IPS-18c (cell line): Measurements from ENCODE around the gene PXN.
"Not testable (repeated sequence)": the region's sequence is repeated elsewhere in the genome, so short reads cannot be mapped to it uniquely, and the experiment has no call there.

Experiments
- H3K4me3 ChIP-seq: 2 replicates; pipeline ENCODE4 v1.7.0; 2013; ENCODE audit warnings: low read depth, mild to moderate bottlenecking, low read length, moderate library complexity; ENCODE audit not compliant: insufficient read depth
- H3K9me3 ChIP-seq: one replicate; pipeline ENCODE4 v1.6.1; 2013; ENCODE audit warnings: mild to moderate bottlenecking, low read length, moderate library complexity; ENCODE audit not compliant: control insufficient read depth, insufficient read depth

The PXN gene

DNA sequence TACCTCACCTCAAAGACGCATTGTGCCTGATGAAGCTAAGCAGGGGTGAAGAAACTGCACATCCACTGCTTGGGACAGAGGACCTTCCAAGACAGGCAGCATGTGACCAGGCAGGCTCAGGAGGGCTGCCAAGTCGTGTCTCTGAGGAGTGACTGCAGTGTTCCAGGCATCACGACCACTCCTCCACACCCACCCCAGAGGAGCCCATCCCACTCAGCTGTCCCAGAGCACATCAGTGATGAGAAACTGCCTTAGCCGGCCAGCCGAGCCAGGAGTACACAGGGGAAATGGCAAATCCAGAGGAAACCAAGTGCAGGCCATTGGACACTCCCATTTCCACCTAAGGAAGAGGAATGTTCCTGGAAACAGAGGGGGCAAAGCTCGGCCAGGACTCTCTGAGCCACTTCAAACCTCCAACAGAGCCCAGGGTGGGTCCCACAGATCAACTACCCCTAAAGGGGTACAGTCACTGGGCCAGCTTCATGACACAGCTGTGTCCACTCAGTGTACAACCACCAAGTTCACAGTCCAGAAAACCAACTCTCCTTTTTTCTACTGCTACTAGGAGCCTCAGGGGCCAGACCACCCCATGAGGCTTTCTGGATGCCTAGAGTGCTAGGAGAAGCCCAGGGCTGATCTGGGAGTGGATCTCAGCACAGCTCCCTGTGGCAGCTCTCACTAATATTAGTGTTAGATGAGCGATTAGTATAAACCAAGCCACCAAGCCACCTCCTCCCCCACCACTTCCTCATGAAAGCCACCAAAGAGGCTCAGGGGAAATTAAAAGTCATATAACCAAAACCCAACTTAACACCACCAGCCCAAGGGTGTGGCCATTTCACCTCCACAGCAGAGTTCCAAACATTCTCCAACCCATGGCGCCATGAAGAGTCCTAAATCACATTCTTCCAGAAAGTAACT lies 15.4 kb downstream of the PXN start:
- H3K9me3 ChIP-seq = no peaks in the 10 kb centered on the region
- H3K4me3 ChIP-seq = no peak overlapping the region

DNA sequence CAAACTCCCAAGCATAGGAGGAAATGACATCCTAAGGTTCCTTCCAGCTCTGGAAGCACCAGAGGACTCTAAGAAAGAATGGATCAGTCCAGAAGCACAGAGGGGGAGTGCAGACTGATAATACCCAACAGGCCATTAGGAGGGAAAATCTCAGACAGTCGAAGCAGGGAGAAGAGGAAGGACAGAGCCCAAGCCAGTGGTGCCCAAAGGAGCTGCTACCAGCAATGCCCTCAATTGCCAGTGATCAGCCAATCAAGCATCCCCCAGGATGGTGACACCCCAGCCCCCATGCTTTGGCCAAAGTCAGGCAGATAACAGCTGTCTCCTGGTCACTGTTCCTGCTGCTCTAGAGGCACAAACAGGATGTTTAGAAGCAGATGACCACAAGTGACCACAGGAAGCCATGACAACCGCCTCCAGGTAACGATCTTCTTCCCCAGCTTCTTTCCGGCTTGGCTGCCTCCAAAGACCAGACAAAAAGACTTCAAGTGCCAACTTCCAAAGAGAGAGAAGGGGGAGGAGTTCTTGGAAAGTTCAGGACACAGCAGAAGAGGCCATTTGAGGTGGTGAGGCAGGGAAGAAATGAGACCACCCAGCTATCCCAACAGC lies 16.2 kb downstream of the PXN start:
- H3K4me3 ChIP-seq = no peak overlapping the region
- H3K9me3 ChIP-seq = no peaks in the 10 kb centered on the region

DNA sequence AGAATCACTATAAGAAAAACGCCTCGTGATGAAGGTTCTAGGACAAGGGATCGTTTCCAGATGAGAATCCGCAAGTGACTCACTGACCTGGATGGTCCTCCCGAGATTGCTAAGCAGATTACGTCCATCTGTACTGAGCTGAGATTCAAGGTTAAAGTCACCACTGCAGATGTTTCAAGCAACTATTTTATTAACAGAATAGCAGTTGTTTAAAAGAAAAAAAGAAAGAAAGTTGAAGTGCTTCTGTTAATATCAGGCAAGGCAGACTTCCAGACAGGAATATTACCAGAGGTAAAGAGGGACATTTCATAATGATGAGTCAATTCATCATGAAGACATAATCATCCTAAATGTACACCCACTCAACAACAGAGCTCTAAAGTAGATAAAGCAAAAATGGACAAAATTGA lies 17.9 kb downstream of the PXN start:
- no peaks in the 10 kb centered on the region for H3K9me3 ChIP-seq
- no peak overlapping the region for H3K4me3 ChIP-seq

DNA sequence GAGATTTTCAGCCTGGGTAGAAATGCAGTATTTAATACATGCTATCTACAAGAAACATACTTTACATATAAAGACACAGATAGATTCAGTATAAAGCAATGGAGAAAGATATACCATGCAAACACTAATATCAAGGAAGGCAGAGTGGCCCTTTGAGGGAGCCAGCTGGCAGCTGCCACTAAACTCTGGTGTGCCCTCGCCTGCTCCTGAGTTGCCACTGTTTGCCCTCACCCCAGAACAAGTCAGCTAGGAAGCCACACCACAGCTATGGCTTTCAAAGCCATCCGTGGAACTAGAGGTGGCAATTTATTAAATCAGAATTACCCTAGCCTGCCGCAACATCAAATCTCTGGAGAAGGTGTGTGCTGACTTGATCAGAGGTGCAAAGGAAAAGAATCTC lies 18.3 kb downstream of the PXN start:
- no peaks in the 10 kb centered on the region for H3K9me3 ChIP-seq
- no peak overlapping the region for H3K4me3 ChIP-seq

DNA sequence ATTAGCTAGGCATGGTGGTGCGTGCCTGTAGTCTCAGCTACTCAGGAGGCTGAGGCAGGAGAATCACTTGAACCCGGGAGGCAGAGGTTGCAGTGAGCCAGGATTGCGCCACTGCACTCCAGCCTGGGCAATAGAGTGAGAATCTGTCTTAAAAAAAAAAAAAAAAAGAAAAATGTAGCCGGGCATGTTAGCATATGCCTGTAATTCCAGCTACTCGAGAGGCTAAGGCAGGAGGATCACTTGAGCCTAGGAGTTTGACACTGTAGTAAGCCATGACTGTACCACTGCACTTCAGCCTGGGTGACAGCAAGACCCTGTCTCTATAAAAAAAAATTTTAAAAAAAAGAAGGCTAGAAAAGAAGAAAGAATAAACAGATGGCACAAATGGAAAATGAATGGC lies 18.8 kb downstream of the PXN start:
- not testable (repeated sequence) for H3K9me3 ChIP-seq, H3K4me3 ChIP-seq

DNA sequence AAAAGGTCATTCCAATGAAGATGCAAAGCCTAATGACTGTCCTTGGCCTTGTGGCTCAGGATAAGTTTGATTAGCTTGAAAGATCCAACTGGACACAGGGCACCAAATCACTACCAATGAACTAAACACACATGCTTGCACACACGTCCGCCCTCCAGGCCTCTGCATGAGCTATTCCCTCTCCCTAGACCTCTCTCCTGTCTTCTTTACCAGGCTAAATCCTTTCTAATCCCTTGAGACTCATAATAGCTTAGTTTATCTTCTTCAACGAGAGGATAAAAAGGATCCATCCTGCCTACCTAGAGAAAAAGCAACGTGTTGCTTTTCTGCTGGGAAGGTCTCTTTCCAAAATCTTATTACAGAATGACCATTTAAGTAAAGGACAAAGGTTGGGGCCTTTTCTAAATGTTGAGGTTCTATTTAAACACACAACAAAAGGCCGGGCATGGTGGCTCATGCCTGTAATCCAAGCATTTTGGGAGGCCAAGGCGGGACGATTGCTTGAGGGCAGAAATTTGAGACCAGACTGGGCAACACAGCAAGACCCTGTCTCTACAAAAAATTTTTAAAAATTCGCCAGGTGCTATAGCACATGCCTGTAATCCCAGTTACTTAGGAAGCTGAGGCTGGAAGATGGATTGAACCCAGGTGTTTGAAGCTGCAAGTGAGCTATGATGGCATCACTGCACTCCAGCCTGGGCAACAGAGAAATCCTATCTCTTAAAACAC lies 22.4 kb downstream of the PXN start:
- Histone ChIP-seq H3K4me3 (no peak overlapping the region), H3K9me3 (no peaks in the 10 kb centered on the region)

DNA sequence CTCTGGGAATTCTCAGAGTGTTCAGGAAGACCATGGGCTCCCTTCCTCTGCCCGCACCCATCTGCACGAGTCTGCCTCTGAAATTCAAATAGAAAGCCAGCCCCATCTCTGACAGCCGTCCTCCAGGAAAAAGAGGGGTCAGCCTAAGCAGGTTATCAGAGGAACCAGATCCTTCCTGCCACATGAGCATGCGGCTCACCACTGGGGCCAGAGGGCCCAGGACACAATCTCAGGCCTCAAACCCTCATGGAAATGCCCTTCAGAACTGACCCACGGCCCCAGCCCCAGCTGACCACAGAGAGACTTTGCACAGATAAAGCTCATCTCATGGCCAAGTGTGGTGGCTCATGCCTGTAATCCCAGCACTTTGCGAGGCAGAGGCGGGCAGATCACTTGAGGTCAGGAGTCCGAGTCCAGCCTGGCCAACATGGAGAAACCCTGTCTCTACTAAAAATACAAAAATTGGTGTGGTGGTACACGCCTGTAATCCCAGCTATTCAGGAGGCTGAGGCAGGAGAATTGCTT lies 23.2 kb downstream of the PXN start:
- Histone ChIP-seq H3K9me3 (no peaks in the 10 kb centered on the region), H3K4me3 (no peak overlapping the region)

DNA sequence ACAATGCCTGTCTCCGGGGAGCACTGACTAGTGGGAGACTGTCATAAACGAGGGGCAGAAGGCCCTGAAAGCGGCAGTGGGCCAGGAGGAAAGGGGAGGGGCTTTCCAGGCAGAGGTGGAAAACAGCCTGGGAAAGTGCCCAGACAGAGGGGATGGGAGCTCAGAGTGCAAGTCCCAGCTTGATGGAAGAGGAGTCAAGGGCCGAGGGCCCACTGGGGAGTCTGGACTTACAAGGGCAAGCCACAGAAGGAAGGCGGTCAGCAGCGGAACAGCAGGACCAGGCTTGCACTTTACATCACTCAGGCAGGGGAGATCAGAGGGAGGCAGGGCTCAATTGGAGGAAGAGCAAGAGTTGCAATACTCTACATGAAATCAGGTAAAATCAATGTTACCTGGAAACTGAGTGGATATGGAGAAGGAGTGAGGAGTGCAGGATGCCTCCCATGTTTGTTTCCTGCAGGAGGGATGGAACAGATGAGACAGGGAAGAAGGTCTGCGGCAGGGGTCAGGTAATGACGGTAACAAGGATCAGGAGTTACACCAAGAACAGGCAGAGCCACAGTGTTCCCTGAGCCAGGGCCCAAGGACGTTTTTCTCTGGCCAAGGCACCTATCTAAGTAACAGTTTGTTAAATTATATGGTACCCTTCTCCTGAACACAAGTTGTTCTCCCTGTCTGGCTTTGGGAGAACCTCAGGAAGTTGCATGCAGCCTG lies 23.8 kb downstream of the PXN start:
- H3K4me3 ChIP-seq = no peak overlapping the region
- no peaks in the 10 kb centered on the region for H3K9me3 ChIP-seq

DNA sequence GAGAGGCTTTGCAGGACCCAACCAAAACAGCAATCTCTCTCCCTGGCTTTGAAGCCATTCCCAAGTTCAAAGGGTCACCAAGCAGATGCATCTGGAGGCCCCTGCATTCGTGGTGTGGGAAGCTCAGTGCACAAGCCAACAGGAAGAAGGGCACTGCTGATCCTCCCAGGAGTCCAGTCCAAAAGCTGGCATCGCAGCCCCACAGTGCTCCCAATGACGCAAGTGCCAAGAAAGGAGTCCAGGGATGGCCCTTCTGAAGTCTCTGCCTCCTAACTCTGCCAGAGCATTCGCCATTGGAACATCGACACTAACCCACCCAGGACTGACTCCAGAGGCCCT lies 25.1 kb downstream of the PXN start:
- H3K4me3 ChIP-seq = no peak overlapping the region
- H3K9me3 ChIP-seq = no peaks in the 10 kb centered on the region

DNA sequence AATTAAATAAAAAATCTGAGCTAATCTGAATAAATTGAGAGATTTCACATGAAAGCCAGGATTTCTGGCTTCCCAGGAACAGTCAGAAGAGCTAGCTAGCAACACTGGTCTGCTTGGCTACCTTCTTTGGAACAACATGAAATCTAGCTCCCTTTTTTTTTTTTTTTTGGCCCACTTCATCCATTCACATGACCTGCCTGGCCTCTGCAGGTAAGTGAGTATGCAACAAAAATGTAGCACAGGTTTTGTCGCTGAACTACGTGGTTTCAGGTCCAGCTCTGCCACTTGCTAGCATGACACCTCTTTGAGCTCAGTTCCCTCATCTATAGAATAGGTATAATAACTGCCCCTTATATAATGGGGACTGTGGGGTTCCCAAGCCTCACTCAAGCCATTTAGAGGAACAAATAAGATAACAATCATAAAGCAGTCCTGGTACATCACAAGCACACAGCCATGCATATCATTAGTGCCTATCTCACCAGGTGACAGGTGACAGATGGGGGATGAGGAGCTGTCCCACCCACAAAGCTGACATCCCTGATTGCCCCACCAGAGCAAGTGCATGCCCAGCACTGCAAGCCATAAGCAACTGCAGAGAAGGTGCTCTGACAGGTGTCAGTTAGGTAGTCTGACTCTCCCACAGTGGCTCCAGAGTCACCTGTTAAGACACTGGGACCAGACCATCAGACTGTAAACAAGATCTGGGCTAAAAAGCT lies 25.6 kb downstream of the PXN start:
- no peak overlapping the region for H3K4me3 ChIP-seq
- no peaks in the 10 kb centered on the region for H3K9me3 ChIP-seq

DNA sequence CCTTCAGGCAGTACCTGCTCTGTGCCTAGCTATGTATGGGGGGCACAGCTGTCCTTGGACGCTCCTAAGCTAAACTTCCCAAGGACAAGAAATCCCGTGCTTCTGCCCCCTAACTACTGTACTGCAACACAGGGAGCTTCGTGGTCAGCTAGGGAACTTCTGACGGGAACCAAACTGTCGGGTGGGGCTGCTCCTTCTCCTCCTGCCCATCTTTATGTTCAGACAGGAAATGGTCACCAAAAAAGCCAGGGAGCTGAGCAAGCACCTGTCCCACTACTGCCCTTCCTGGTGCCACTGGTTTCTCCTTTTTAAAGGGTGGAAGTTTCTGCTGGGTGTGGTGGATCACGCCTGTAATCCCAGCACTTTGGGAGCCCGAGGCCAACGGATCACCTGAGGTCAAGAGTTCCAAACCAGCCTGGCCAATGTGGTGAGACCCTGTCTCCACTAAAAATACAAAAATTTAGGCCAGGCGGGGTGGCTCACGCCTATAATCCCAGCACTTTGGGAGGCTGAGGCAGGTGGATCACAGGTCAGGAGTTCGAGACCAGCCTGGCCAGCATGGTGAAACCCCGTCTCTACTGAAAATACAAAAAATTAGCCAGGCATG lies 26.6 kb downstream of the PXN start:
- Histone ChIP-seq H3K4me3 (no peak overlapping the region), H3K9me3 (no peaks in the 10 kb centered on the region)

DNA sequence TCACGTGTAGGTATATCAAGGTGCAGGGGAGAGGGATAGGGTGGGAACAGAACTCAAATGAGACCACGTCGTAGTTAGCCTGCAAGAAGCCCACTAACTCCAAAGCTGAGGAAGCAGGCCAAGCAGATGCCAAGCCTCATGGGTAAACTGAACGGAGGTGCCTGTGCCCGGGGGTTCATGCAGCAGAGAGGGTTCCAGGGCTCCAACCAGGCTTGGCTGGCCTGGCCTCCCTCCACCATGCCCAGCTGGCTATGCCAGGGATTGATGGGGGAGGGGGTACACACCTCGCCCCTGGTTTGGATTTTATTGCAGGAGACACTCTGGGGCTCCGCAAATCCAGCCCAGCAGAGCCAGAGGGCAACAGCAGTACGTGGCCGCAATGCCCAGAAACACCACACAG lies 27.3 kb downstream of the PXN start:
- H3K4me3 ChIP-seq = no peak overlapping the region
- H3K9me3 ChIP-seq = no peaks in the 10 kb centered on the region

DNA sequence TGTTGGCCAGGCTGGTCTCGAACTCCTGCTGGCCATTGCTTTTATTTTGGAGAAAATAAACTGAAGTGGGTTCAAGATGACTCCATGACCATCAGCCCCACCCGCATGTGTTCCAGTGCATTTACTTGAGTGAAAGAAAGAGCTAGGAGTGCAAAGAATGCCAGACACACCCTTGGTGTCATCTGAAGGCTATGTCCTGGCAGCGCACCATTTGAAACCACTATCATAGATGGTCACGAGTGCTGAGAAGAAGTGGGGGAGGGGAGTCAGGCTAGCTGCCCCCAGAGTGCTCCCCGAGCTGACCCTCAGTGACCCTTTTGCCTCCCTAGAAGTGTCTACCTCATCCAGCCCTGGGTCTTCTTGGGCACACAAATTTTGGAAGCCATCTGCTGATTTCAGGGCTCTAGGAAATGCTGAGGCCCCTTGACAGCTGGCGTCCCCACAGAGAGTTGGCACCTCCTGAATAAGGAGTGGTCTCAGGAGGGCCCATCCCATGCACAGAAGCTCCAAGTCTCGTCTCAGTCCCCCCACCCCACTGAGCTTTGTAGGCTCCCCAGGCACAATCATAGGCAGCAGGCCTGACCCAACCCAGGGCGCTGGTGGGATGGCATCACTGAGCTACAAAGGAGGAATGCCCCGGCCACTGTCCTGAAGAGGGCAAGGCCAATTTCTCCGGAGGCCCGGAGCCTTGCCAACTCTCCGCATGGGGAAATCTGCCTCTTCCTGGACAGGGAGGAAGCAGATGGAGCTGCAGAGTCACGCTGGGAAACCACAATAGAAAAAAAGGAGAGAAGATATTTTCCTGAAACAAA lies 28.0 kb downstream of the PXN start:
- no peak overlapping the region for H3K4me3 ChIP-seq
- H3K9me3 ChIP-seq = no peaks in the 10 kb centered on the region

DNA sequence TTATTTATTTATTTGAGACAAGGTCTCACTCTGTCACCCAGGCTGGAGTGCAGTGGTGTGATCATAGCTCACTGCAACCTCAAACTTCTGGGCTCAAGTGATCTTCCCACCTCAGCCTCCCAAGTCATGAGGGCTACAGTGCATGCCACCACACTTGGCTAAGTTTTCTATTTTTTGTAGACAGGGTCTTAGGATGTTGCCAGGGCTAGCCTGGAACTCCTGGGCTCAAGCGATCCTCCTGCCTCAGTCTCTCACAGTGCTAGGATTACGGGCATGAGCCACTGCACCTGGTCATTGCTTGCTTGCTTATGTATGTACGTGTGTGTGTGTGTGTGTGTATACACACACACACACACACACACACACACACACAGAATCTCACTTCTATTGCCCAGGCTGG lies 28.7 kb downstream of the PXN start:
- not testable (repeated sequence) for H3K4me3 ChIP-seq, H3K9me3 ChIP-seq

DNA sequence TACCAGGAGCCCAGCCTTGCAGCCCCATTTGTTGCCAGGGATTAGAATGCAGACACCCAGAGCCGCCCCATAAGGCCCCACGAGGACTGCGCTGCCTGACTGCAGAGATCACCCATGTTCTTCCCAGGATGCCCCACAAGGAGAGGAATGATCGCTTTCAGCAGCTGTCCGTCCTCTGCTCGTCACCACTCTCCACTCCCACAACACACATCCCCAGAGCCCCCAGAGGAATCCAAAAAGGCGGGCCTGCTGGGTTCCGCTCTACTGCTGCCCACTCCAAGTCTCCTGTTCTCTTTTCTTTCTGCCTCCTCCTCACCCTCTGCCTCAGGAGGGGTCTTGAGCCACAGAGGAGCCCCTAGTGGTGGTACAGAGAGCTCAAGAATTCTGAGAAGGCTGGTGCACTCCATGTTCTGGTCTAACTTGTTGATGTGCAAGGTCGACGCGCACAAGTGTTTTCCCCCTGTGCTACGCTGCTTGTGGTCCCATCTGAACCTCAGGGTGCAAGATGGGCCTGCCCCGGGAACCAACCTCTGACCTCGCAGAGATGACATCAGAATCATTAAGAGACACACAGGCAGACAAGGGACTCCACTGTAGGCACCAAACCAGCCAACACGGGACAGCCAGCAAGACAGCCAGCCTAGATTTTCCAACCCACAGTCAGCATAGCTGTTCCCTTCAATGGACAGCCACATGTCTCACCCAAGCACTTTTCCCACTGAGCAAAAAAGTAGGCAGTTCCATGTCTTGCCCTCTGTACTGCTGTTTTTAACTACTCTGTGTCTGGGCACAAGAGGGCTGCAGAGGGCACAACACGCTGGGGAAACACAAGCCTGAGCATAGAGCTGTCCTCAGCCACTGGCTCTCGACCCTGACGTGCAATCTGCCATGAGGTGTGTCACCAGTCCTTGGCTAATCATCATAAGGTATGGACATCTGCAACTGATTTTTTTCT lies 29.9 kb downstream of the PXN start:
- H3K4me3 ChIP-seq = no peak overlapping the region
- no peaks in the 10 kb centered on the region for H3K9me3 ChIP-seq
